NB4 (cell line): Measurements from ENCODE around the gene C1orf94.

Source experiments
- MYC ChIP-seq: IDR thresholded peaks from 2 replicates; pipeline ENCODE4 v1.6.1; 2011; ENCODE audit warnings: low read depth, low read length
- POLR2A ChIP-seq: IDR thresholded peaks from 2 replicates; pipeline ENCODE4 v1.6.1; 2011; ENCODE audit warnings: mild to moderate bottlenecking; ENCODE audit not compliant: insufficient read length; ENCODE audit errors: extremely low read depth

- TF ChIP-seq POLR2A (no peak), MYC (no peak)
These were observed 10.2 kb downstream of the C1orf94 start for GRCh38 chr1:34186741-34187494.
